ENCODE measurements around the gene KIAA1549.
"Not testable (repeated sequence)": the region's sequence is repeated elsewhere in the genome, so short reads cannot be mapped to it uniquely, and the experiment has no call there.

Gene KIAA1549

GRCh38 chr7:138822867-138823535 lies 158.2 kb downstream of the KIAA1549 start:
- in situ Hi-C loops (cut with MboI; ENCODE audit: low sequenced_read_pairs): no loop called here

- in situ Hi-C loops (cut with MboI; ENCODE audit: low sequenced_read_pairs): no loop called here
Measured at GRCh38 chr7:138821912-138822311, 159.3 kb downstream of the KIAA1549 start.

GRCh38 chr7:138819625-138820024 lies 161.6 kb downstream of the KIAA1549 start:
- in situ Hi-C loops (cut with MboI; ENCODE audit: low sequenced_read_pairs): no loop called here

GRCh38 chr7:138816650-138817049 lies 164.5 kb downstream of the KIAA1549 start:
- in situ Hi-C loops (cut with MboI; ENCODE audit: low sequenced_read_pairs): no loop called here

GRCh38 chr7:138814816-138815332 lies 166.3 kb downstream of the KIAA1549 start:
- in situ Hi-C loops (cut with MboI; ENCODE audit: low sequenced_read_pairs): no loop called here

GRCh38 chr7:138813945-138814344 lies 167.2 kb downstream of the KIAA1549 start:
- in situ Hi-C loops (cut with MboI; ENCODE audit: low sequenced_read_pairs): no loop called here

GRCh38 chr7:138811327-138811726 lies 169.9 kb downstream of the KIAA1549 start:
- in situ Hi-C loops (cut with MboI; ENCODE audit: low sequenced_read_pairs): not testable (repeated sequence)

- in situ Hi-C loops (cut with MboI; ENCODE audit: low sequenced_read_pairs): no loop called here
Measured at GRCh38 chr7:138809346-138809745, 171.8 kb downstream of the KIAA1549 start.

GRCh38 chr7:138804618-138805017 lies 176.6 kb downstream of the KIAA1549 start:
- in situ Hi-C loops (cut with MboI; ENCODE audit: low sequenced_read_pairs): no loop called here

- in situ Hi-C loops (cut with MboI; ENCODE audit: low sequenced_read_pairs): no loop called here
Measured at GRCh38 chr7:138802706-138803105, 178.5 kb downstream of the KIAA1549 start.

GRCh38 chr7:138801256-138801655 lies 179.9 kb downstream of the KIAA1549 start:
- in situ Hi-C loops (cut with MboI; ENCODE audit: low sequenced_read_pairs): no loop called here

- in situ Hi-C loops (cut with MboI; ENCODE audit: low sequenced_read_pairs): no loop called here
Measured at GRCh38 chr7:138799336-138800000, 181.7 kb downstream of the KIAA1549 start.

- in situ Hi-C loops (cut with MboI; ENCODE audit: low sequenced_read_pairs): no loop called here
Measured at GRCh38 chr7:138798836-138799235, 182.4 kb downstream of the KIAA1549 start.

- in situ Hi-C loops (cut with MboI; ENCODE audit: low sequenced_read_pairs): no loop called here
Measured at GRCh38 chr7:138797715-138798320, 183.4 kb downstream of the KIAA1549 start, which contains the start of the genes ATP6V0A4 and TMEM213. Gene ATP6V0A4, minus strand, starts transcription at chr7:138798196. Its CDS starts 26,949 bp downstream, at chr7:138771247. Gene TMEM213, plus strand, starts transcription at chr7:138797994. Its CDS starts 111 bp downstream, at chr7:138798105.

GRCh38 chr7:138797046-138797445 lies 184.1 kb downstream of the KIAA1549 start:
- in situ Hi-C loops (cut with MboI; ENCODE audit: low sequenced_read_pairs): not testable (repeated sequence)

GRCh38 chr7:138796038-138796615 lies 185.1 kb downstream of the KIAA1549 start:
- in situ Hi-C loops (cut with MboI; ENCODE audit: low sequenced_read_pairs): no loop called here

- in situ Hi-C loops (cut with MboI; ENCODE audit: low sequenced_read_pairs): no loop called here
Measured at GRCh38 chr7:138785587-138786437, 195.4 kb downstream of the KIAA1549 start.

GRCh38 chr7:138784692-138785091 lies 196.5 kb downstream of the KIAA1549 start:
- in situ Hi-C loops (cut with MboI; ENCODE audit: low sequenced_read_pairs): no loop called here
